ELR (cell line): ENCODE data around the gene TMEM243.
A peak's percentile ranks its signal among the peaks of the same experiment; 100 is the strongest.

Experiments
- DNase-seq: peaks from one replicate; pipeline ENCODE4 v3.0.0-alpha.2; 2015; ENCODE audit warnings: low read depth

TMEM243 gene

GRCh38 chr7:87155788-87156187 is 63.7 kb downstream of the TMEM243 start:
- peak; percentile 28 for DNase-seq

GRCh38 chr7:87154569-87154968 is 65.0 kb downstream of the TMEM243 start:
- no peak for DNase-seq

GRCh38 chr7:87154166-87154565 is 65.4 kb downstream of the TMEM243 start:
- no peak for DNase-seq

GRCh38 chr7:87152897-87153641 is 66.5 kb downstream of the TMEM243 start:
- peak; percentile 46 for DNase-seq

GRCh38 chr7:87152112-87152896 is 67.2 kb downstream of the TMEM243 start, which contains the start of gene DMTF1:
Gene DMTF1 (plus strand): TSS chr7:87152453. CDS start chr7:87164942, 12,489 bp downstream.
- peak; percentile 93 for DNase-seq

GRCh38 chr7:87151729-87152111 is 67.8 kb downstream of the TMEM243 start:
- DNase-seq = no peak

- peak; percentile 9 for DNase-seq
These were observed 68.4 kb downstream of the TMEM243 start for GRCh38 chr7:87151002-87151728.

- peak; percentile 46 for DNase-seq
These were observed 71.1 kb downstream of the TMEM243 start for GRCh38 chr7:87148332-87148955.

GRCh38 chr7:87147500-87147899 is 72.0 kb downstream of the TMEM243 start:
- DNase-seq = no peak

- no peak for DNase-seq
These were observed 72.7 kb downstream of the TMEM243 start for GRCh38 chr7:87146740-87147386.
